NB4 (cell line): Measurements from ENCODE around the gene ACSM2B.
"Not testable (repeated sequence)": the region's sequence is repeated elsewhere in the genome, so short reads cannot be mapped to it uniquely, and the experiment has no call there.

Experiments used
- CTCF ChIP-seq: IDR thresholded peaks from one replicate; pipeline ENCODE4 v1.5.1; 2012; ENCODE audit warnings: low read depth, low read length
- MAX ChIP-seq: IDR thresholded peaks from 2 replicates; pipeline ENCODE4 v1.6.1; 2011; ENCODE audit warnings: low read depth, low read length
- MYC ChIP-seq: IDR thresholded peaks from 2 replicates; pipeline ENCODE4 v1.6.1; 2011; ENCODE audit warnings: low read depth, low read length
- POLR2A ChIP-seq: IDR thresholded peaks from 2 replicates; pipeline ENCODE4 v1.6.1; 2011; ENCODE audit warnings: mild to moderate bottlenecking; ENCODE audit not compliant: insufficient read length; ENCODE audit errors: extremely low read depth

- TF ChIP-seq CTCF, MAX, POLR2A, MYC: not testable (repeated sequence)
Observed at GRCh38 chr16:20531795-20532194, 44.4 kb downstream of the ACSM2B start.
